SH-SY5Y (cell line): Measurements from ENCODE around the gene TUFM.

Source experiments
- GATA2 ChIP-seq: IDR thresholded peaks from 2 replicates; pipeline ENCODE4 v1.6.1; 2011; ENCODE audit warnings: mild to moderate bottlenecking, low read depth, low read length
- GATA3 ChIP-seq: IDR thresholded peaks from 2 replicates; pipeline ENCODE4 v1.6.1; 2011; ENCODE audit warnings: low read depth, mild to moderate bottlenecking, low read length, moderate library complexity

GRCh38 chr16:28842696-28843095 lies 3.5 kb downstream of the TUFM start:
- TF ChIP-seq GATA2 (no peak), GATA3 (no peak)
